Putamen (tissue), 1 donor: ENCODE measurements around the gene MED25.

Experiments
- DNase-seq: peaks from one replicate; pipeline ENCODE4 v3.0.0-alpha.2; 2016; ENCODE audit warnings: low spot score

The MED25 gene

DNA sequence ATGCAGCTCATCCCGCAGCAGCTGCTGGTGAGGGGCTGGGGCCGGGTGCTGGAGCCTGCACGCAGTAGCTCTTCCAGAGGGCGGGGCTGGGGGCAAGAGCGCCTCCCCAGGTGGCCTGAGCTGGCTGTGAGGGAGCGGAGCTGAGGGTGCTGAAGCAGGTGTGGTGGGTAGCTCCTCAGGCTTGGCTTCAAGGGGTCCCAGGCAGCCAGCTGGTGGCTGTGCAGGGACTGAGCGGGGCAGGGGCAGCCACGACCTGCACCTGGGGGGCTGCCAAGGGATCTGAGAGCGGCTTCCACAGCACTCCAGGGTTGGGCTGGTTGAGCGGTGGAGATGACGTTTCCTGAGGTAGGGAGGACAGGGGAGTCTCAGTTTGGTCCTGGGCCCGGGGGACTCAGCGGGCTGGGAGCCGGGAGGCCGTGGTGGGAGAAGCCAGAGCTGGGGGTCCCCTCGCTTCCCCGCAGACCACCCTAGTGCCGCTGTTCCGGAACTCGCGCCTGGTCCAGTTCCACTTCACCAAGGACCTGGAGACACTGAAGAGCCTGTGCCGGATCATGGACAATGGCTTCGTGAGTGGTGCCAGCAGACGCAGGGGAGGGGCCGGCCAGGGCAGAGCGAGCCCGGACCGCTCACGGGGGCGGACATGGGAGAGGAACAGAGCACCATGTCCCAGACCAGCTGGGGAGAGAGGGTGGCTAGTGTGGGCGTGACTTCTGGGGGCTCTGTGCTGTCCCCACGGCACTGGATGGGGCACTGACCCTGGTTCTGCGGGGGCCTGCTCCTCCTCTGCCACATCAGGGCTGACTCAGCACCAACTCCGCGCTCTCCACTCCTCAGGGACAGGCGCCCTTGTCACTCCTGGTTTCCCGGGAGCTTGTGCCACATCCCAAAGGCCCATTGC lies 40.2 kb downstream of the MED25 start:
- no peak for DNase-seq

DNA sequence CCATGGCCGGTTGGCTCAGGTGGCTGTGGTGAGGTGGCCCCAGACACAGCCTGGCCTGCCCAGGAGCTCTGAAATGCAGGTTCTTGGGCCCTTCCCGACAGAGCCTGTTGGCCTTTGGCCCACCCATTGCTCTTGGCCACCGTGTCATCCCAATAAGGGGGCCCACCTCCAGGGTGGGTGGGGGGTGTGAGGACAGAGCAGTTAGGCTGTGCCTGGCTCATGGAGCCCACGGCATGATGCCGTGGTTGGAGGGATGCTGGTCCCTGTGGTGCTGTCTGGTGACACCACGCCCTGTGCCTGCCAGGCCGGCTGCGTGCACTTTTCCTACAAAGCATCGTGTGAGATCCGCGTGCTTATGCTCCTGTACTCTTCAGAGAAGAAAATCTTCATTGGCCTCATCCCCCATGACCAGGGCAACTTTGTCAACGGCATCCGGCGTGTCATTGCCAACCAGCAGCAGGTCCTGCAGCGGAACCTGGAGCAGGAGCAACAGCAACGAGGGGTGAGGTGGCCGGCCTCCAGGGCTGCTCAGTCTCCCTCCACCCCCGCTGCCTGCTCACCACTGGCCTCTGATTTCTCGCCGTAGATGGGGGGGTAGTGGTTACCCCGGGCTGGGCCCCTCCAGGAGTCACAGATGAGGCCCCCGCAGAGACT lies 41.7 kb downstream of the MED25 start:
- no peak for DNase-seq

DNA sequence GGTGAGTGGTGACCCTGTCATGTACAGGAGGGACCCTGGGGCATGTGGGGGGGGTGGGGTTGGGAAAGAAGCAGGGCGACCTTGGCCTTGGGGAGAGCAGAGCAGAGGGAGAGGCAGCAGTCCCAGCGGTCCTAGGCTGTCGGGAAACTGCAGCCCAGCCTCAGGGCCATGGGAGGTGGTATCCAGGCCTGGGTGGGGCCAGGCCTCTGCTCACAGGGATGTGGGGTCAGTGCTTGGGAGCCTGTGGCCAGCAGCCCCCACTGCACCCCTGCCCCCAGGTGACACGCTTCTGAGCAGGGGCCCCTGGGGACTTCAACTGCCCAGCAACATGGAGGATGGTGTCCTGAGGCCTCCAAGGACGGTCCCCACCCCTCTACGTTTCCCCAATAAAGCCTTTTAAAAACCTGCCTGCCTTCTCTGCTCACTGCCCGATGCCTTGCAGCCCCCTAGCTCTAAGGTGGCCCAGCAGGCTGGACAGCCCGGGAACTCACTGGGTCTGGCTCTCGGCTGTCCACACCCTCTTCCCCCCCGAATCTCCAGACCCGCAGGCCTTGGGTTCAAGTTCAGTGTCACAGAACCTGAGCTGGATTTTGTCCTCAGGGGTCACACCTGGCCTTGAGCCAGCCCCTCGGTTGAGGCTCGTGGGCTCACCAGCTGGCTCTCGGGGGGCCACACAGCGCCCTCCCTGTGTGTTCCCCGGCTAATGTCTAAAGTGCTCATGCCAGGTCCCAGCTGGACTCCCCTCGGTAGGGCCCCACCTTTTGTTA lies 42.4 kb downstream of the MED25 start:
- no peak for DNase-seq

DNA sequence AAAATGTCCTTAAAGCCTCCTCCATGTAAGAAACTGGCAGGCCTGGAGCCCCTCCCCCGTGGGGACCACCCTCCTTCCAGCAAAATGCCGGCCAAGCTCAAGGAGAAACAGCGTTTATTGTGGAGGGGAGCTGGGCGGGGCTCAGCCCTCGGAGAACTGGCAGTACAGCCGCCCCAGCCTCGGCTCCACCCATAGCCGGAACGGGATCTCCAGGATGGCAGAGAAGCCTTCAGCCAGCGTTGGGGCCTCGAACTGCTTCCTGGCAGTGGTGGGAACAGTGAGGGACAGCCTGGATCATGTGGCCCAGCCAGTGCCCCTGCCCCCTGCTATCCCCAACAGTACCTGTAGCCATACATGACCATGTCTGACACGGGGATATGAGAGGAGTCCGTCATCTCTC lies 43.0 kb downstream of the MED25 start:
- no peak for DNase-seq

DNA sequence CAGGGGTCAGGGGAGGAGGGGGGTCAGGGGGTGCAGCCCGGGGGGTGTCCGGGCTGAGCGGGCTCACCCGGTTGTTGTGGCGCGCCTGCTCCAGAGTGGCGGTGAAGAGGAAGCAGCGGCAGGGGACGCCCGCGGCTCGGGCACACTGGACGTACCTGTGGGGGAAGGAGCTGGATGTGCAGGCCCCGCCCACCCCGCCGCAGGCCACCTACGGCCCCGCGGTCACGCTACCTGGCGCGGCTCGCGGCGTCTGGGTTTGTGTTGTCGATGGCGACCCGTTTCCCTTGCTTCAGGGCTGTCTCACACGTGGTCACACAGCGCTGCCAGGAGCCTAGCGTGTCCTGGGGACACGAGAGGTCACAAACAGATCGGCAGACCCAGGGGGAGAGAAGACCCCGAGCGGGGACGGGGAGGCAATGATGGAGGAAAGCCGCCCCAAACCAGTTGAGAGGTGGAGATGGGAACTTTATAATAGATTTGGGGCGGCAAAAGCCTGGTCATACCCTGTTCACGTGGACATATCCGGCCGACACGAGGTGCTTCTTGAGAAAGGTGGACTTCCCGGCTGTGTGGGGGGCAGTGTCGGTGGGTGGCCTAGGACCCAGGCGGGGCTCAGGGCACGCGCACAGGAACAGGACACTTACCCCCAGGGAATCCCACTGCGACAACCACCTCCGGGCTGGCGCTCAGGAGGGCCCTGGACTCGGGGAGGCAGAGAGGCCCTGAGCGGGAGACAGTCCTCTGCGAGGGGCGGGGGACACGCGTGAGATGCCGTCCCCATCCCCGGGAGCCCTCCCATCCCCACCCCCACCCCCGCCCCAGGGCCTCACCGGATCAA lies 43.7 kb downstream of the MED25 start:
- no peak for DNase-seq

DNA sequence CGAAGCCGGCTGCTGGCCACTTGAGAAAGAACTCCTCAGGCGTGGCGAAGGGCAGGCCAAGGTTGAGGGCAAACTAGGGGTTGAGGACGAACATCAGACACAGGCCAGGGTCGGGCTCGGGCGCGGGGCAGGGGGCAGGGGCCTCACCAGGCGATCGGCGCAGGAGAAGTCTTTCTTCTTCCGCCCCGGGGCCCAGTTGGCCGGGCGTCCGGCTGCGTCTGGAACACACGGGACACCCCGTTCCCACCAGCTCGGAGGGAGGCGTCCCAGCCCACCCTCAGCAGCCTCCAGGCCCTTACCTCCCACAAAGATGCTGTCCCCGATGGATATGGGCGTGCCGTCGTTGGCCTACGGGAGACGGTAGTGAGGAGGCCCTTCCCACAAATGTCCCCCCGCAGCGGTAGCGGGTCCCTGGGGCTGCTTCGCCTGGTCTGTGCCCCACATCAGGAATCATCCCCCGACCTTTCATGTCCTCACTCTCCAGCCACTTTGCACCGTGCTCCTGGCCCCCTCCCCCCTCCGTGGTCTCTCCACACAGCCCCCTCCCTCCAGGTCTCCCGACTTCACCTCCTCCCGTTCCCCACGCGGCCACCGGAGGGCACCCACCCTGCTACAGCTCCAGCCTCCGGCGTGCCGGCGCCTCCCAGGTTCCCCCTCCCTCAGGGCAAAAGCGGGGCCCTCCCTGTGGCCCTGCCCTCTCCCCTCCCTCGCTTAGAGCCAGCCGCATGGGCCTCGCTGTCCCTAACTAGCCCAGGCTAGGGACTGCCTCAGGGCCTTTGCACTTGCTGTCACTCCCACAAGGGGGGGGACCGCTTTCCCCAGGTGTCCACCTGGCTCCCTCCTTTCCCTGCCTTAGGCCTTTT lies 44.5 kb downstream of the MED25 start:
- no peak for DNase-seq

DNA sequence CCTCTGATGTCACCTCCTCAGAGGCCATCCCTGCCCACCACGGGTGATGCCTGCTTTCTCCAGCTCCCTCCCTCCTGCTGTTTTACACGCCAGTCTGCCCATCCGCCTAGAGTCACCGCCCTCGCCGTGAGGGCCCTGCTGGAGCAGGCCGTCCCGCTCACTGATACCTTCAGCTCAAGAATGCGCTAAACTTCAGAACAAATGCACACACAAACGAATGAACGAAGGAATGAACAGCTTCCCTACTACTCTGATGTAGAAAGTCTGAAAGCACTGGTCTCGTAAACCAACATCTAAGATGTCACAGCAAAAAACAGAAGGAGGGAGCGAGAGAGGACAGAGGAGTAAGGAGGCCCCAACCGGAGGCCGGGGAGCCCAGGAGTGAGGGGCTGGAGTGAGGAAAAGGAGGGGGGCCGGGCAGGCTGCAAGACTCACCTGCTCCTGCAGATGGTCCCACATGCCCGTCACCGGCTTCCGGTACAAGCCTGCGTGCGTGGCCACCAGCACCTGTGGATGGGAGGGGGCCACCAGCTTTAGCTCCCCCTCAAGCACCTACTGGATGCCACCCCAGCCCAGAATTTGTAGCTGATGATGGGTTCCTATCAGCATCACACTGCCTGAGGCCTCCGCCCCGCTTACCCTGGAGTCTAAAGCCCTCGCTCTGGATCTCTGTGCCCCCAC lies 45.3 kb downstream of the MED25 start:
- no peak for DNase-seq

DNA sequence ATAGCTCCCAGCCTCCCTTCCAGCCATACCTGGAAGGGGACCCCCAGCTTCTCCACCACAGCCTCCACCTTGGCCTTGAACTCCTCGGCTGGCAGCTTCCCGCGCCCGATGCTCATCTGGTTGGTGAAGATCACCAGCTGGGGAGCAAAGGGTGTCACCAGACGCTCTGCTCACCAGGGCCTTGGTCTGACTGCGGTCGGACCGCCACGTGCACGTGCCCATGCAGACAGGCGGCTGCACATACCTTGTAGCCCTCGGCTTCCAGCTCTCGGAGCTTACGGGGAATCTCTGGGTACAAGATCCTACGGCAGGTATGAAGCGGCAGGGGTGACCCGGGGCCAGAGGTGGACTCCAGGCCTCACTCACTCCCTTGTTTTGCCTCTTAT lies 45.8 kb downstream of the MED25 start:
- DNase-seq = no peak

DNA sequence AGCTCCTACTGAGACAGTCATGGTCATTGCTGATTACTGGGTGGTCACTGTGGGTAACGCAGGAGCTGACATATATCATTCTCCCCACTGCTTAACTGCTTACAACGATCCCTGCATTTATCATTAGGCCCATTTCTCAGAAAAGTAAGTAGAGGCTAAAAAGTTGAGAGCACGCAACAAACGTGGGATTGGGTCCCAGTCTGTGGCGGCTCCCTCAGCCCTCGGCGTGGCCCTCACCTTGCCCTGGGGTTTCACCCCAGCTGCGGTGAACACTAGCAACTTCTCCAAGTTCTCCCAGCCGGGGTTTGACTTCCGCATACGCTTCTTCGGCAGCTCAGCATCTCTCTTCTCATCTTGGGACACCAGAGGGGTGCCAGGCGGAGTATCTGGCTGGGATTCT lies 46.8 kb downstream of the MED25 start:
- DNase-seq = no peak

DNA sequence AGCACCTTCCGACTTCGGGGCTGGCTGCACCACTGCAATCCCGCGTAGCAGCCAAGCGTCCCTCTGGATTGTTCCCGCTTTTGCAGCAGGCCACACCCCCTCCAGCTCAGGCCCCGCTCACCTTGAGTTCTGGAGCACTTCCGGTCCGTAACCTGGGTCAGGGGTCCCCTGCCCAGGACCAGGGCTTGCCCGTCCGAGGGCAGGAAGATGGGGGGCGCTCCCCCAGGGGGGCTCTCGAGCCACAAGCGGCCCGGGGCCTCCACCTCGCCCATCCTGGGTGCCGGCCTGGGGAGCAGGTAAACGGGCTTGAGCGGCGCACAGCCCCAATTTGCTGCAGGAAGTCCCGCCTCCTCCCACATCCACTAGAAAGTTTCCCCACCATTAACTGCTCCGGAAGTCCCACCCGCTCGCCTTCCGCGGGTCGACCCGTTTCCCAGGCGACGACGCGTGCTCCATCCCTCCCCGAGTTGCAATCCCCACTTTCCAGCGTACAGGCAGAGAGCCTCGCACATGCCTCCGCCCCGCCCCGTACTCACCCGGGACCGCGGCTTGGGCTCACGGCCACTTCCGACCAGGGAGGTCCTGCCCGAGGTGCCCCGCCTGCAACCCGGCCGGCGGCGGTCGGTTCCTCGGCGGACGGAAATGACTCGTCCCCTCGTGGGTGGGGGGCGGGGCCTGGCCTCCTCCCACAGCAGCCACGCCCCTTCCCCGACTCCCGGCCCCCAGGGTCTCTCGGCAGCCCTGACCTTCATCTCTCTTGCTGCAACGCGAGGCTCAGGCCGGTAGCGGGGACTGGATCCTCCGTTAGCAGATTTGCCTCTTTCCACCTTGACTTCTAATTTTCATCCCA lies 49.1 kb downstream of the MED25 start, which contains the start of gene PNKP:
Gene PNKP, minus strand, starts transcription at position 644 of the 850 bp plus-strand sequence. Its CDS starts 372 bp downstream, at position 272.
- DNase-seq = peak; percentile 92

DNA sequence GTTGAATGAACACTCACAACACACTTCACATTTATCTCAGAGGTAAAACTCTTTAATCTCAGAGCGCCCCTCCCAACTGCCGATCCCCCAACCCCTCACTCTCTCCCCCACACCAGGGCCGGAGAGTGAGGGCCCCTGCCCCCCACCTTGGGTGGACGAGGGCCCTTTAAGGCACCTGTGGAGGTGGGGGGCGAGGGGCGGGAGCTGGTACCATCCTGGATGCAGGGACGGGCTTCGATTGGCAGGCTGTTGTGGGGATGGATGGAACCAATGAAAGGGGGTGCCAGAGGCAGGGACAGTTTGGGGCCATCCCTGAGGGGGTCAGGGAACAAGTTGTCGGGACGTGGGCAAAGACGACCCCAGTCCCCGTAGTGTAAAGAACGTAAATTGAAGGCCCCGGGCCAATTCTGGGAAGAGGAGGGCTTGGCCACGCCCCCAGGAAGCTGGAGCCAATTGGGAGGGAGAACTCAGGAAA lies 51.0 kb downstream of the MED25 start:
- no peak for DNase-seq

DNA sequence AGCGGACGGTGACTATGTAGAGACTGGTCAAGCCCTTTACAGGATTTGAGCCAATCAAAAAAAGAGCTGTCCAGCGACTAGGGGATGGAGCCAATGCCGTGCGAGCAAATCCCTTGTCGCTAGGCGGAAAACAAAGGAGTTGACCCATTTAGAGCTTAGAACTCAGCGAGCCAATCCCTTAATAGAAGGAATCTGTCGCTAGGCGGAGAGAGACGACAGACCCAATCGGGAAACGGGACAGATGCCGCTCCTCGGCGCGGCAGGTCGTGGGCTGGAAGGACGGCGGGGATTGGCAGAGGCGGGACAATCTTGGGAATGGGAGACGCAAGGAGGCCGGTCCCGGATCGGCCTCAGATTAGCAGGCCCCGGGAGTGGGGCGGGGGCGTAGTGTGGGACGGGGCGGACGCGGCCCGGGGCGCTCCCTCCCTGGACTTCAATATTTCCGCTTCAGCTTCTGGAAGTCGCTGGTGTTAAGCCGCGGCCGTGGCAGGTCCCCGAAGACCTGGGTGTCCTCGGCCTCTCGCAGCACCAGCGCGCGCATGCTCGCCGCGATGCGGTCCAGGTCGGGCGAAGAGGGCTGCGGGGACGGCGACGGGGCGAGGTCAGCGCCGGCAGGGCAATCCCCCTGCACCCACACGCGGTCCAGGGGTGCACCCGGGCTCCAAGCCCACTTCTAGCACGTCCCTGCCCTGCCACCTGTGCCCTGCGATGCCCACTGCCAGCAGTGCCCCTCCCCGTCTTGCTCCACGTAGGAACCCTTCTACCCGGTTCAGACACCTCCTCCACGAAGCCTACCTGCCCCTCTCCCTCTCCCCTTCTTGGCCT lies 51.6 kb downstream of the MED25 start:
- peak; percentile 100 for DNase-seq

DNA sequence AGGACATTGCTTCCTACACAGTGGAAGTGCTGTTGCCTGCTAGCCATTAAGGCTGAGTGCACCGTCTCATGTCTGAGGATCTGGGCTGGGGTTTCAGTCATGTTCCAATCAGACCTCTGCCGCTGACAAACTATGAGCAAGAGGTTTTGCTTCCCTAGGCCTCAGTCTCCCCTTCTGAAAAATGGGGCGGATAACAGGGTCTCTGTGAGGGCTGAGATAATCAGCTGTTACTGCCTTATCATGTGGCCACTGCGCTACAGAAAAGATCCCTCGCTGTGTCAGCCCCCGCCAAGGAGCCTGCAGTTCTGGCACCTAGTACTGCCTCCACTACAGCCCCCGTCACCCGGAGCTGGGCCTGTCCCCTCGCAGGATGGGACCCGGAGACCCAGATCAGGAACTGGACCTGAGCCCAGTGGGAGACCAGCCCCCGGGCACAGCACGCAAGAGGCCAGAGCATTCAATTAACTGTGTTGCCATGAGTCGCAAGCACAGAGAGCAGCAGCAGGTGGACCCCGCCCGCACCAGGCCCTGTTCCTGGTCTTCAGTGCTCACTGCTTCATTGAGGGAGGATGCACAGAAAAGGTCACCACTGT lies 52.3 kb downstream of the MED25 start:
- DNase-seq = no peak

DNA sequence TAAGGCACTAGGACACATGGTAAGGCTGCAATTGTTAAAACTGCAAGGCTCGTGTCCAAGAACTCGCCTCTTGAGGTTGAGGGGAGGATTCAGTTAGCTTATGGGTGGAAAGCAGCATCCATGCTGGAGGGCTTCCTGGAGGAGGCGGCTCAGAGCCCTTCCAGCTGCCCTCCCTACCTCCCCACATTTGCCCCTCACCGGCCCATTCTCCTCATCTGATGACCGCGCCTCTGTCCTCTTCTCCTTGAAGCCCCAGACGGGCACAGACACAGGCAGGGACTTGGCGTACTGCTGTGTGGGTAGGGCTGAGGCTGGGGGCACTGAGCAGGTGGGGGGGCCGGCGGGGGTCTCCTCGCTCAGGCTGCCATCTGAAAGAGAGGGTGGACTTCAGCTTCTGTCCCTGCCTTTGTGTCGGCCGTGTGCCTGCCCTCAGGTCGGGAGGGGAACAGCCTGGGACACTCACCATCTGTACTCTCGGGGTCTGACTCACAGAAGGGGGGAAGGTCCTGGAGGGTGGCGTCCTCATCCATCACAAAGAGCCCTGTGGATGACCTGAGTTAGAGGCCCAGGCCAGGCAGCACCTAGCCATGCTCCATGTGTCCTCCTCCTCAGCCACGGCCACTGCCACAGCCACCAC lies 53.4 kb downstream of the MED25 start:
- no peak for DNase-seq

DNA sequence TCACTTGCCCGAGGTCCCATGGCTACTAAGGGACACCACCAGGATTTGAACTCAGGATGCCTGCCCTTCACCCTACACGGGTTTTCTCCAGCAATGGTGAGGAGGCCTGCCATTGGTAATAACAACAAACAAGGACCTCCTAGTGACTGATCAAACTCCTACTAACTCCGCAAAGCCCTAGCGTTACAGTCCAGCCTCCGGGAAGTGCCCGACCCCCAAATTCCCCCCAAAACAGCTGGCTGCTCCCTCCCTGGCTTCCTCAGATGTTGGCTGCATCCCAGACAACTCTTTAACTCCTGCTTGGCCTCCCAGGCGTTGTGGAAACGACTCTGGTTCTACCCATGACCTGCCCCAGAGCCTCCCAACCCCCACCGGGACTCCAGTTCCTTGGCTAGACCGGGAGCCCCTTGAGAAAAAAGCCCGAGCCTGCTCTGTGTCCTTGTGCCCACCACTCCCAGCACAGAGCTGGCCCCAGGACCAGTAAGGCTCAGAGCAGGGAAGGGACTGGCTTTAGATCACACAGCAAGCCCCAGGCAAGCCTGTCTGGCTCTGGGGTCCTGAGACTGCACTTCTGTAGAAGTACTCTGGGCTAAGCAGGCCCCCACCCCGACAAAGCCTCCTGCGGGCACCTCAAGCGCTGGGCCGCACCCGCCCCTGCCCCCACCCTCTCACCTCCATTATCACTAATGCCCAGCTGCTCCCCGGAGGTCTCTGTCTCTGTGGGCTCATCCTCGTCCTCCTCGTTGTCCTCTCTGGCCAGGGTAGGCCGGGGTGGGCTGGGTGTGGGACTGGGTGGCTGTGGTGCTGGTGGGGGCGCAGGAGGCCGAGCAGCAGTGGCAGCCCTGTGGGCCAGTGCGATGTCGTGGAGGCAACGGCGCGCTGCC lies 54.4 kb downstream of the MED25 start:
- DNase-seq = no peak

DNA sequence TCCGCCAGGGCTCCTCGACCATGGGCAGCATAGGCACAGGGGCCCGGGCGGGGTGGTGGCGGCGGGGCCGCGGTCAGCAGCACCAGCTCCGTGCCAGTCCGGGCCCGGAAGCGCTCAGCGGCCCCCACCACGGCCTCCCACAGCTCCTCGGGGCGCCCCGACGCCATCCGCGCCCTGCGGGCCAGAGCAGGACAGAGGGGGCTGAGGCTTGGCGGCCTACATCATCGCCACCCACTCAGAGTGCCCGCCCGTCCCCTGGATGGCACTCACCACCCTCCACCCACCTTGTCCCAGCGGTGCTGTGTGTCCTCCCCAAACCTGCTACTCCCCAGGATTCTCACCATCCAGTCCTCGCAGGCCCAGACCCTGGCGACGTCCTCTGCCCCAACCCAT lies 55.0 kb downstream of the MED25 start:
- no peak for DNase-seq
